ENCODE results near the gene GMDS. TPM values are rescaled to one million over a fixed set of nuclear protein-coding genes. Genes with fewer than 3 reads are reported as not detected.

GMDS gene
- total and polyA plus RNA-seq, 7 donors = 2.8 to 6.6 (median 4.7) TPM

- 80 to 95% (median 93%) methylated on average over 6 of the region's 6 CpGs for WGBS, 3 donors
- intact Hi-C loops (cut with DNase I) = no loop called here
- no peak overlapping the region for H3K27ac ChIP-seq
- no peaks in the 10 kb centered on the region for H3K27me3 ChIP-seq (ENCODE audit: insufficient read depth in 3 of 3, low read length in 2 of 3)
- no peaks in the 10 kb centered on the region for H3K9me3 ChIP-seq
- DNase-seq = no peak
- ATAC-seq = no peak
- no peak for TF ChIP-seq CTCF (IDR thresholded peaks at IDR 0.05)
- H3K36me3 ChIP-seq (ENCODE audit: insufficient read depth in 1 of 2, low read depth in 1 of 2) = no peaks in the 10 kb centered on the region
- H3K4me3 ChIP-seq = no peak overlapping the region
- no peaks in the 10 kb centered on the region for H3K4me1 ChIP-seq
Observed at GRCh38 chr6:2036710-2037023, 208.7 kb downstream of the GMDS start.

GRCh38 chr6:2035826-2036709 is 209.3 kb downstream of the GMDS start:
- Histone ChIP-seq H3K27me3 (ENCODE audit: insufficient read depth in 3 of 3, low read length in 2 of 3) (no peaks in the 10 kb centered on the region), H3K27ac (no peak overlapping the region), H3K4me3 (no peak overlapping the region), H3K9me3 (no peaks in the 10 kb centered on the region), H3K36me3 (ENCODE audit: insufficient read depth in 1 of 2, low read depth in 1 of 2) (no peaks in the 10 kb centered on the region), H3K4me1 (no peaks in the 10 kb centered on the region)
- no peak for TF ChIP-seq CTCF (IDR thresholded peaks at IDR 0.05)
- intact Hi-C loops (cut with DNase I) = no loop called here
- 93 to 94% (median 93%) methylated on average over 11 of the region's 11 CpGs for WGBS, 3 donors
- DNase-seq (no peak), ATAC-seq (no peak)

GRCh38 chr6:2035046-2035445 is 210.4 kb downstream of the GMDS start:
- TF ChIP-seq CTCF (IDR thresholded peaks at IDR 0.05) = no peak
- H3K27ac ChIP-seq = no peak overlapping the region
- intact Hi-C loops (cut with DNase I) = no loop called here
- ATAC-seq (no peak), DNase-seq (no peak)
- no peak overlapping the region for H3K4me3 ChIP-seq
- H3K4me1 ChIP-seq = no peaks in the 10 kb centered on the region
- H3K9me3 ChIP-seq = no peaks in the 10 kb centered on the region
- 84 to 96% (median 92%) methylated on average over 1 of the region's 1 CpG for WGBS, 3 donors
- no peaks in the 10 kb centered on the region for H3K27me3 ChIP-seq (ENCODE audit: insufficient read depth in 3 of 3, low read length in 2 of 3)
- H3K36me3 ChIP-seq (ENCODE audit: insufficient read depth in 1 of 2, low read depth in 1 of 2) = no peaks in the 10 kb centered on the region

- ATAC-seq = no peak
- no peaks in the 10 kb centered on the region for H3K36me3 ChIP-seq (ENCODE audit: insufficient read depth in 1 of 2, low read depth in 1 of 2)
- no peaks in the 10 kb centered on the region for H3K27me3 ChIP-seq (ENCODE audit: insufficient read depth in 3 of 3, low read length in 2 of 3)
- no peaks in the 10 kb centered on the region for H3K9me3 ChIP-seq
- intact Hi-C loops (cut with DNase I) = no loop called here
- no peak overlapping the region for H3K4me3 ChIP-seq
- WGBS, 3 donors = 79 to 92% (median 85%) methylated on average over 6 of the region's 6 CpGs
- no peak overlapping the region for H3K27ac ChIP-seq
- DNase-seq = no peak
- no peak for TF ChIP-seq CTCF (IDR thresholded peaks at IDR 0.05)
- H3K4me1 ChIP-seq = no peaks in the 10 kb centered on the region
Observed at GRCh38 chr6:2034256-2034655, 211.1 kb downstream of the GMDS start.

- Histone ChIP-seq H3K27me3 (ENCODE audit: insufficient read depth in 3 of 3, low read length in 2 of 3) (no peaks in the 10 kb centered on the region), H3K4me3 (no peak overlapping the region), H3K9me3 (no peaks in the 10 kb centered on the region), H3K27ac (no peak overlapping the region), H3K36me3 (ENCODE audit: insufficient read depth in 1 of 2, low read depth in 1 of 2) (no peaks in the 10 kb centered on the region), H3K4me1 (no peaks in the 10 kb centered on the region)
- no peak for ATAC-seq
- TF ChIP-seq CTCF (IDR thresholded peaks at IDR 0.05) = no peak
- DNase-seq = no peak
- 94 to 96% (median 95%) methylated on average over 4 of the region's 4 CpGs for WGBS, 3 donors
- intact Hi-C loops (cut with DNase I) = no loop called here
Observed at GRCh38 chr6:2033544-2033943, 211.9 kb downstream of the GMDS start.

All from psoas muscle (tissue), 8 donors.